SH-SY5Y (cell line): Measurements from ENCODE around the gene CUL3.

Experiments
- GATA2 ChIP-seq: IDR thresholded peaks from 2 replicates; pipeline ENCODE4 v1.6.1; 2011; ENCODE audit warnings: mild to moderate bottlenecking, low read depth, low read length
- GATA3 ChIP-seq: IDR thresholded peaks from 2 replicates; pipeline ENCODE4 v1.6.1; 2011; ENCODE audit warnings: low read depth, mild to moderate bottlenecking, low read length, moderate library complexity

GRCh38 chr2:224552771-224553170 lies 32.4 kb downstream of the CUL3 start:
- no peak for TF ChIP-seq GATA2
- TF ChIP-seq GATA3 = no peak
